BJ (cell line): ENCODE measurements around the gene NPIPB6. TPM values are rescaled to one million over a fixed set of nuclear protein-coding genes. Genes with fewer than 3 reads are reported as not detected.

Source experiments
- CTCF ChIA-PET: fragments of 350-600 bp; formaldehyde crosslinking; extraction: SDS; loops from one replicate; lab custom pipeline; 2021; ENCODE audit warnings: antibody characterized with exemption, inconsistent platforms; lab: Yijun Ruan, JAX
- POLR2A ChIA-PET: fragments of 300-600 bp; sonication (Branson Sonifier 250); formaldehyde crosslinking; extraction: SDS; loops from one replicate; lab custom pipeline; 2021; ENCODE audit warnings: antibody characterized with exemption; lab: Charles Lee
- DNase-seq: peaks from one replicate; pipeline ENCODE4 v3.0.0-alpha.2; 2011; ENCODE audit warnings: low read depth
- H3K27me3 ChIP-seq: 2 replicates; pipeline ENCODE4 v1.6.0; 2011; ENCODE audit warnings: low read length; ENCODE audit not compliant: control insufficient read depth, insufficient read depth
- H3K36me3 ChIP-seq: 2 replicates; pipeline ENCODE4 v1.5.1; 2011; ENCODE audit warnings: low read length; ENCODE audit not compliant: control insufficient read depth, insufficient read depth
- H3K4me3 ChIP-seq: 2 replicates; pipeline ENCODE4 v1.5.1; 2011; ENCODE audit warnings: low read depth, mild to moderate bottlenecking, control low read depth, low read length
- CTCF ChIP-seq: IDR thresholded peaks from 2 replicates; pipeline ENCODE4 v1.5.1; 2011; ENCODE audit warnings: low read depth, mild to moderate bottlenecking, control low read depth, inconsistent platforms, low read length, moderate library complexity; ENCODE audit not compliant: insufficient read depth
- polyA plus RNA-seq: library from polyadenylated mRNA; depleted of rRNA; stranded (reverse); fragments of >200 nt; gene quantifications from 2 replicates; pipeline ENCODE4 v1.2.3, GENCODE V29; 2011

The NPIPB6 gene
- polyA plus RNA-seq, 1 experiment: 0.15 TPM

- ChIA-PET CTCF (interaction anchor here (9.1 kb wide), 1 partner anchor 43 kb away, joined by 100 read pairs; no protein-coding TSS in a partner anchor), POLR2A (no interaction called here)
- DNase-seq: no peak
- TF ChIP-seq CTCF: no peak
- Histone ChIP-seq H3K27me3 (no peaks in the 10 kb centered on the region), H3K36me3 (no peaks in the 10 kb centered on the region), H3K4me3 (no peak overlapping the region)
These were observed 43.8 kb downstream of the NPIPB6 start for GRCh38 chr16:28319476-28320022.

GRCh38 chr16:28318042-28318744, 45.1 kb downstream of the NPIPB6 start:
- Histone ChIP-seq H3K4me3 (no peak overlapping the region), H3K36me3 (no peaks in the 10 kb centered on the region), H3K27me3 (no peaks in the 10 kb centered on the region)
- DNase-seq: no peak
- POLR2A ChIA-PET: no interaction called here
- TF ChIP-seq CTCF: no peak
- CTCF ChIA-PET: interaction anchor here (1.1 to 9.1 kb wide), 7 partner anchors 9 to 64 kb away, joined by 3 to 100 read pairs (median 11); no protein-coding TSS in a partner anchor

GRCh38 chr16:28317040-28317880, 46.0 kb downstream of the NPIPB6 start:
- no peaks in the 10 kb centered on the region for H3K36me3 ChIP-seq
- POLR2A ChIA-PET: no interaction called here
- H3K27me3 ChIP-seq: no peaks in the 10 kb centered on the region
- DNase-seq: no peak
- peak; percentile 94 for TF ChIP-seq CTCF
- H3K4me3 ChIP-seq: no peak overlapping the region
- CTCF ChIA-PET: interaction anchor here (1.0 to 9.1 kb wide), 12 partner anchors 9 to 63 kb away, joined by 3 to 100 read pairs (median 8); no protein-coding TSS in a partner anchor

GRCh38 chr16:28316054-28316453, 47.3 kb downstream of the NPIPB6 start:
- no peak for DNase-seq

More at GRCh38 chr16:28316054-28316453, 47.3 kb downstream of the NPIPB6 start:
- POLR2A ChIA-PET: no interaction called here
- CTCF ChIA-PET: interaction anchor here (0.6 to 9.1 kb wide), 9 partner anchors 10 to 319 kb away, joined by 3 to 100 read pairs (median 9); no protein-coding TSS in a partner anchor
- TF ChIP-seq CTCF: no peak
- Histone ChIP-seq H3K4me3 (no peak overlapping the region), H3K27me3 (no peaks in the 10 kb centered on the region), H3K36me3 (no peaks in the 10 kb centered on the region)
